HG03175 (cell line): ENCODE measurements around the gene LRRC4B.

Experiments used
- ATAC-seq: cut with Tn5 transposase; IDR thresholded peaks from one replicate; pipeline ENCODE4 v1.9.1; 2021; ENCODE audit warnings: mild to moderate bottlenecking, moderate library complexity; ENCODE audit not compliant: unreplicated experiment

Gene LRRC4B

GRCh38 chr19:50573741-50574461, 5.7 kb upstream of the LRRC4B start:
- no peak for ATAC-seq

GRCh38 chr19:50570997-50571396, 2.8 kb upstream of the LRRC4B start:
- ATAC-seq, result no peak

GRCh38 chr19:50569938-50570540, 1.8 kb upstream of the LRRC4B start:
- ATAC-seq, result no peak

- ATAC-seq, result no peak
Measured at GRCh38 chr19:50568728-50569698, 778 bp upstream of the LRRC4B start.

- ATAC-seq, result no peak
Measured at GRCh38 chr19:50567052-50567841, 988 bp downstream of the LRRC4B start.

- no peak for ATAC-seq
Measured at GRCh38 chr19:50565984-50566903, 2.0 kb downstream of the LRRC4B start.

- no peak for ATAC-seq
Measured at GRCh38 chr19:50564229-50565105, 3.8 kb downstream of the LRRC4B start.

GRCh38 chr19:50563597-50563996, 4.6 kb downstream of the LRRC4B start:
- no peak for ATAC-seq

GRCh38 chr19:50562996-50563395, 5.2 kb downstream of the LRRC4B start:
- ATAC-seq, result no peak

- ATAC-seq, result no peak
Measured at GRCh38 chr19:50562329-50562728, 5.9 kb downstream of the LRRC4B start.

- ATAC-seq, result no peak
Measured at GRCh38 chr19:50559636-50560035, 8.6 kb downstream of the LRRC4B start.

GRCh38 chr19:50558449-50558848, 9.8 kb downstream of the LRRC4B start:
- ATAC-seq, result no peak

- ATAC-seq, result no peak
Measured at GRCh38 chr19:50558039-50558438, 10.2 kb downstream of the LRRC4B start.

- no peak for ATAC-seq
Measured at GRCh38 chr19:50557009-50557613, 11.1 kb downstream of the LRRC4B start.

GRCh38 chr19:50556282-50557008, 11.8 kb downstream of the LRRC4B start:
- no peak for ATAC-seq

- no peak for ATAC-seq
Measured at GRCh38 chr19:50555450-50556281, 12.6 kb downstream of the LRRC4B start.

GRCh38 chr19:50555033-50555432, 13.2 kb downstream of the LRRC4B start:
- ATAC-seq, result no peak
